Lower lobe of right lung (tissue), 2 donors: ENCODE measurements around the gene SKAP2. TPM values are rescaled to one million over a fixed set of nuclear protein-coding genes. Genes with fewer than 3 reads are reported as not detected.

Experiments
- ATAC-seq, 2 donors: fragments of 200-7000 bp; cut with Tn5 transposase; one replicate each; pipeline ENCODE4 v1.9.1; 2020 to 2022; ENCODE audit warnings: mild to moderate bottlenecking in 2 of 2, moderate library complexity in 2 of 2
- DNase-seq: peaks from one replicate; pipeline ENCODE4 v3.0.0-alpha.2; 2020
- H3K27ac ChIP-seq: fragments of 200-600 bp; one replicate; pipeline ENCODE4 v1.8.0; 2022
- H3K27me3 ChIP-seq: fragments of 200-600 bp; one replicate; pipeline ENCODE4 v1.8.0; 2022; ENCODE audit warnings: low read depth
- H3K36me3 ChIP-seq: fragments of 200-600 bp; one replicate; pipeline ENCODE4 v1.8.0; 2022; ENCODE audit warnings: mild to moderate bottlenecking
- H3K4me1 ChIP-seq: fragments of 200-600 bp; one replicate; pipeline ENCODE4 v1.8.0; 2022
- H3K4me3 ChIP-seq: fragments of 200-600 bp; one replicate; pipeline ENCODE4 v1.8.0; 2022; ENCODE audit warnings: mild to moderate bottlenecking
- H3K9me3 ChIP-seq: fragments of 200-600 bp; one replicate; pipeline ENCODE4 v1.8.0; 2022
- intact Hi-C: fragments of 100-400 bp; cut with DNase I; formaldehyde crosslinking; loops from one replicate; pipeline ENCODE4 v1.11.0; 2022
- total RNA-seq: library from RNA; stranded (reverse); fragmentation: NEBNext Ultra II Directional; extraction: Animal tissue kit (Norgen Biotek cat#: 25700); gene quantifications from one replicate; pipeline ENCODE4 v1.2.1, GENCODE V29; 2021
- TF ChIP-seq, protein P1 (sequence below): fragments of 200-600 bp; IDR thresholded peaks from one replicate; pipeline ENCODE4 v1.8.0; 2022; ENCODE audit warnings: antibody characterized with exemption, mild to moderate bottlenecking
- donor health status: DM: no; HTN: yes; CAD: no; lungs with severe emphysema.

SKAP2 gene
- total RNA-seq, 1 donor from 2014 or later, result 75.0 TPM

GRCh38 chr7:26657206-26657641 lies 207.2 kb downstream of the SKAP2 start:
- no peak for ATAC-seq
- no peaks in the 10 kb centered on the region for H3K36me3 ChIP-seq
- TF ChIP-seq, protein P1, sequence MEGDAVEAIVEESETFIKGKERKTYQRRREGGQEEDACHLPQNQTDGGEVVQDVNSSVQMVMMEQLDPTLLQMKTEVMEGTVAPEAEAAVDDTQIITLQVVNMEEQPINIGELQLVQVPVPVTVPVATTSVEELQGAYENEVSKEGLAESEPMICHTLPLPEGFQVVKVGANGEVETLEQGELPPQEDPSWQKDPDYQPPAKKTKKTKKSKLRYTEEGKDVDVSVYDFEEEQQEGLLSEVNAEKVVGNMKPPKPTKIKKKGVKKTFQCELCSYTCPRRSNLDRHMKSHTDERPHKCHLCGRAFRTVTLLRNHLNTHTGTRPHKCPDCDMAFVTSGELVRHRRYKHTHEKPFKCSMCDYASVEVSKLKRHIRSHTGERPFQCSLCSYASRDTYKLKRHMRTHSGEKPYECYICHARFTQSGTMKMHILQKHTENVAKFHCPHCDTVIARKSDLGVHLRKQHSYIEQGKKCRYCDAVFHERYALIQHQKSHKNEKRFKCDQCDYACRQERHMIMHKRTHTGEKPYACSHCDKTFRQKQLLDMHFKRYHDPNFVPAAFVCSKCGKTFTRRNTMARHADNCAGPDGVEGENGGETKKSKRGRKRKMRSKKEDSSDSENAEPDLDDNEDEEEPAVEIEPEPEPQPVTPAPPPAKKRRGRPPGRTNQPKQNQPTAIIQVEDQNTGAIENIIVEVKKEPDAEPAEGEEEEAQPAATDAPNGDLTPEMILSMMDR, result no peak
- H3K27ac ChIP-seq, result no peak overlapping the region
- no peaks in the 10 kb centered on the region for H3K27me3 ChIP-seq
- no peaks in the 10 kb centered on the region for H3K9me3 ChIP-seq
- H3K4me1 ChIP-seq, result peaks cover 11% of the 10 kb centered on the region
- no peak for DNase-seq
- H3K4me3 ChIP-seq, result no peak overlapping the region
- intact Hi-C loops, result no loop called here

DNA sequence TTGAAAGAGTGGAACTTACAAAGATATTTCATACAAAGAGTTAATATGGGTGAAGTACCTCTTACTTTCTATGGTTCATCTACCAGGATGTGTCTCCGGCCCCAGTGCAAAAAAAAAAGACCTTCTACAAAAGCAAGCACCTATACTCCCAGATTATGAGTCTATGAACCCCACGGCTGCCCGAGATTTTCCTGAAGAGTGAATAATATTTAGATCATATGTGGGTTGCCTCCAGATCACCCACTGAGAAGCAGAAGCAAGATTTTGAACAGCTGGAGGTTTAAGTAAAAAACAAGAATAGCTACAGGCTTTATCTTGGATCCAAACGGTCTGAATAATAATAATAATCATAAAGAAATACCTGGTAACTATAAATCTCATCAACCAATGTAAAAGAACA lies 207.7 kb downstream of the SKAP2 start:
- DNase-seq (no peak), ATAC-seq (no peak)
- H3K36me3 ChIP-seq, result no peaks in the 10 kb centered on the region
- H3K4me1 ChIP-seq, result peaks cover 11% of the 10 kb centered on the region
- no peak overlapping the region for H3K4me3 ChIP-seq
- no peak overlapping the region for H3K27ac ChIP-seq
- intact Hi-C loops, result no loop called here
- no peaks in the 10 kb centered on the region for H3K9me3 ChIP-seq
- H3K27me3 ChIP-seq, result no peaks in the 10 kb centered on the region
- TF ChIP-seq, protein P1, result no peak

DNA sequence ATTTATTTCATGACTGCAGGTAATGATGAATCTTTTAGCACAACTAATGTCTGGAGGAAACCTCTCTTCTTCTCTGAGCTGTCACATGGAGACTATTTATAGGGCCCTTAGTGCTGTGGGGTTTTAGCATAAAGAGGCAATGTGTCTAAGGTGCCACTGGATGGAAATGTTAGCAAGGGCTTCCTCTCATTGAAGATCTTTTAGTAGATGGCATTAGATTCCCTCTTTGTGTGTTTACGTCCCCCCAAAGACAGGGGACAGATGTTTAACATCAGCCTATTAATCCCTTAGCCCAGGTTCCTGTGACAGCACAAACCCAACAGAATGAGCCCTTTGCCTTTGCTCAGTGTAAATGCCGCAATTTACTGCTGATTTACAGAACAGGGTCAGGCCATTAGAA lies 208.6 kb downstream of the SKAP2 start:
- Histone ChIP-seq H3K27me3 (no peaks in the 10 kb centered on the region), H3K4me1 (peaks cover 11% of the 10 kb centered on the region), H3K4me3 (no peak overlapping the region), H3K36me3 (no peaks in the 10 kb centered on the region), H3K27ac (no peak overlapping the region), H3K9me3 (no peaks in the 10 kb centered on the region)
- TF ChIP-seq, protein P1, result no peak
- ATAC-seq (no peak), DNase-seq (no peak)
- intact Hi-C loops, result no loop called here

DNA sequence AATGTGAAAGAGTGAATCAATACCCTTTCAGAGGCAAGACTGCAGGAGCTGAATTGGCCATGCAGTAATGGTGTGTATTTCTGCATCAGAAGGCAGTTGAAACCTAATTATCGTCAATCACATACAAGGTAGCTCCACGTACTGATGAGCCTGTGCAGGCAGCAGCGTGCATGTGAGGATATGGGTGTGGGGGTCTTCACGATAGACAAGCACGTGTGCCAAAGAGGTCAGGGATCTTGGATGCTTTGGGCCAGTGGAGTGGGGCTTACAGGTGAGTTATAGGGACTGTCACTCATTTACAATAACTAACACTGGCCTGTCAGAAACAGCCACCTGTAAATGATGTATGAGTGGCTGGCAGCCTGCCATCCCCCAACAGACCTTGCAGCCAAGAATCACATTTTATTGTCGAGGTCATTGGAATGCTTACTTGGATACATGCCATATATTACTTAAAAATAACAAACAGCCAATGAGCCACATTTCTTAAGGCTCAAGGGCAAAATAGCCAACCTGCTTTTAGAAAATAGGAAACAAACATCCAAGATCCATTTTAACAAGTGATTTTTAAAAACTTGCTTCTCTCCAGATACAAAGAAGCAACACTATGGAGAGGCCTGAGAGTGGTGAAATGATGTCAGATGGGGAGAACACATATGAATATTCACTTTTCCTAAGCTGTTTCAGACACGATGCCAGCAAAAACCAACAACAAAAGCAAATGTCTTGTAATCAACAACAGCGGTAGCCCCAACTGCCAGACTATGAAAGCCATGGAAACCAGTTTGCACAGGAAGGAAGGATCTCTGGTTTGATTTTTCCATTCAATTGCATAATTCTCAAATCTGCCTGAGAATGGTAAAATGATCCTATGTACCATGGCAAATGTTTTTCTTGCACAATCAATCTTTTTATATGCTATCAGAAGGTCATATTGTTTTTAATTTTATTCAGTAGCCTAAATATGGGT lies 210.7 kb downstream of the SKAP2 start:
- H3K27ac ChIP-seq, result no peak overlapping the region
- intact Hi-C loops, result no loop called here
- TF ChIP-seq, protein P1, result no peak
- no peak for ATAC-seq
- H3K9me3 ChIP-seq, result no peaks in the 10 kb centered on the region
- peaks cover 11% of the 10 kb centered on the region for H3K4me1 ChIP-seq
- no peaks in the 10 kb centered on the region for H3K27me3 ChIP-seq
- DNase-seq, result no peak
- H3K4me3 ChIP-seq, result no peak overlapping the region
- H3K36me3 ChIP-seq, result no peaks in the 10 kb centered on the region

DNA sequence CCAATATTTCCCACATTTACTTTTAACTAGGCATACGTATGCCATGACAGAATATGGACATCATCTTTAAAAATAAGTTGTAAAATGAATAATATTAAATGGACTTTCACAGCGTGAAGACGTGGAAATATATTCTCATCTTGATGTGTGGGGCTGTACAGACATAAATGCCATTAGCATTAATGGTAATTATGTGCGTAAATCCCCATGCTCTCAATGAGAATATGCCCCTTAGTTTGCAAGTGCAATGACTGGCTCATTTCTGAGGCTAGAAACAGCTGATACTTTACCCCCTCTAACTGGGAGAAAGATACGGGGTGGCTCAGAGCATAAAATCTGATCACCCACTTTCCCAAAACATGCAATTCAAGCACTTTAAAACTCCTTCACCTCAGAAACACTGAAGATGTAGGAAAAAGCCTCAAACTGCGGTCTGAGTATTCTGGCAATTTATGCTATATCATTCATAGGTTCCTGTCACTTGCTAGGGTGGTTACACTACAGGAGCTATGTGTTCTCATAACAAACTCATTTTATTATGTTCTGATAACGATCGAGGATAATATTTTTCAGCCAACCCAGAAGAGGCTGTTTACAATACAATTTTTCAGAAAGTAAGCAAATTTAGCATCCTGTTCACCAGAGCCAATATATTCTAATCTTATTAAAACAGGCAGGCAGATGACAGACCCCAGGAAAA lies 211.8 kb downstream of the SKAP2 start:
- Histone ChIP-seq H3K4me3 (no peak overlapping the region), H3K27me3 (no peaks in the 10 kb centered on the region), H3K9me3 (no peaks in the 10 kb centered on the region), H3K27ac (no peak overlapping the region), H3K36me3 (no peaks in the 10 kb centered on the region), H3K4me1 (peaks cover 11% of the 10 kb centered on the region)
- TF ChIP-seq, protein P1, result no peak
- DNase-seq (no peak), ATAC-seq (no peak)
- intact Hi-C loops, result no loop called here
